22Rv1 (cell line): ENCODE measurements around the gene MAP3K21.

Source experiments
- CTCF ChIP-seq: fragments of 450-650 bp; IDR thresholded peaks from 2 replicates; pipeline ENCODE4 v1.5.1; 2017; ENCODE audit warnings: mild to moderate bottlenecking
- ZFX ChIP-seq: fragments of 450-650 bp; IDR thresholded peaks from 2 replicates; pipeline ENCODE4 v1.6.1; 2017; ENCODE audit warnings: antibody characterized with exemption, borderline replicate concordance

DNA sequence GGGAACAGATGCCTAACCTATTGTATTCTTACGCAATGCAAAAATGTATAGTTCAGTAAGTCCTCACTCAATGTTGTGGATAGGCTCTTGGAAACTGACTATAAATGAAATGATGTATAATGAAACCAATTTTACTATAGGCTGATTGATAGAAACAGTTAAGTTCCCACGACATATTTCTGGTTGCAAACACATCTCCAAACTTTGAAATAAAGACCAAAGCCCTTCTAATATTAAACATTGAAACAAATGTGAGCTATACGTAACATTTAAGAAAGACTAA, 29.1 kb downstream of the MAP3K21 start:
- TF ChIP-seq CTCF (no peak), ZFX (no peak)
